ENCODE measurements around the gene TENM4.

TENM4 gene

DNA sequence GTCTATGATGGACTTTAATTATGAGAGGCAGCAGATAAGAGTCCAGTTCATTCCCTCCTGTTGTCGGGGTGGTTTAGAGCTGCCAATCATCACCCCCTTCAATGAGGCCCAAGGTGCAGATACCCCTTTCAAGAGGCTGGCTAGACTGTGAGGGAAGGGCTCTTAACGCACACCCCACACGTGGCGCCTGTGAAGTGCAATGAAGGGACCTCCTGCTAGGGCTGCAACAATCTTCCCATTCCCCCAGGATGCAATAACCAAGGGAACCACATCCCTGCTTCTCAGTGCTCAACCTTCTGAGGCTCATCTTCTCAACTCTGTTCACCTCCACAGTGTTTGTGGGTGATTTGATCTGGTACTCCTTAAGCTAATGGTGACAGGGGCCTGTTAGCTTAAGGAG is 19.0 kb downstream of the TENM4 start:
- H3K4me3 ChIP-seq (ENCODE audit: low read depth, low read length): no peak overlapping the region

- no peak overlapping the region for H3K4me3 ChIP-seq (ENCODE audit: low read depth, low read length)
These were observed 21.7 kb downstream of the TENM4 start for GRCh38 chr11:79419120-79419519.

DNA sequence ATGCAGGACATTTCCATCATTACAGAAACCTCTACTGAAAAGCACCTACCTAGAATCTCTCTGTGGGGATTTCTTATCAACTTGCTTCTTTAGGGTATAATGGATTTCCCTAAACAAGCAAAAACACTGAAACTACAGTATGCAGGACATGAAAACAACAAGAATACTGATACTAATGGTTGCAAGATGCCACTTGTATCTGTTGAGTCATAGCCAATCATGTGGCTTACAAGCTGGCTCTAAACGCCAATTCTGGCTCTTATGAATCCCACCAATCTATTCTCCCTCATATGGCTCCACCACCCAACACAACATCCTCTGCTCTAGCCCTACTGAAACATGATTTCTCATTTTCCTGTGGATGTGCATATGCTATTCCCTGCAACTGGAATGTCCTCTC is 22.6 kb downstream of the TENM4 start:
- H3K4me3 ChIP-seq (ENCODE audit: low read depth, low read length): no peak overlapping the region

- no peak overlapping the region for H3K4me3 ChIP-seq (ENCODE audit: low read depth, low read length)
These were observed 23.5 kb downstream of the TENM4 start for GRCh38 chr11:79417069-79417920.

DNA sequence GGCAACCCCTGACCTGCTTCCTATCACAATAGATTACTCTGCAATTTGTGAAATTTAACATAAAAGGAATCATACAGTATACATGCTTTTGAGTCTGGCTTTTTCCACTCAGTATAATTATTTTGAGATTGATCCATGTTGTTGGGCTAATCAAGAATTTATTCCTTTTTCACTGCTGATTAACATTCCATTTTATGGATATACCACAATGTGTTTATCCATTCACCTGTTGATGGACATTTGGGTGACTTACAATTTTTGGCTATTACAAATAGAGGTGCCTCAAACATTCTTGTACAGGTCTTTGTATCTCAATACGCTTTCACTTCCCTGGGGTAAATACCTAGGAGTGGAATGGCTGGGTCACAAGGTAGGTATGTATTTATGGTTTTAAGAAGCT is 24.9 kb downstream of the TENM4 start:
- no peak overlapping the region for H3K4me3 ChIP-seq (ENCODE audit: low read depth, low read length)

- no peak overlapping the region for H3K4me3 ChIP-seq (ENCODE audit: low read depth, low read length)
These were observed 25.4 kb downstream of the TENM4 start for GRCh38 chr11:79415411-79415810.

GRCh38 chr11:79414644-79415317 is 26.0 kb downstream of the TENM4 start:
- no peak overlapping the region for H3K4me3 ChIP-seq (ENCODE audit: low read depth, low read length)

- H3K4me3 ChIP-seq (ENCODE audit: low read depth, low read length): no peak overlapping the region
These were observed 26.8 kb downstream of the TENM4 start for GRCh38 chr11:79414041-79414440.

DNA sequence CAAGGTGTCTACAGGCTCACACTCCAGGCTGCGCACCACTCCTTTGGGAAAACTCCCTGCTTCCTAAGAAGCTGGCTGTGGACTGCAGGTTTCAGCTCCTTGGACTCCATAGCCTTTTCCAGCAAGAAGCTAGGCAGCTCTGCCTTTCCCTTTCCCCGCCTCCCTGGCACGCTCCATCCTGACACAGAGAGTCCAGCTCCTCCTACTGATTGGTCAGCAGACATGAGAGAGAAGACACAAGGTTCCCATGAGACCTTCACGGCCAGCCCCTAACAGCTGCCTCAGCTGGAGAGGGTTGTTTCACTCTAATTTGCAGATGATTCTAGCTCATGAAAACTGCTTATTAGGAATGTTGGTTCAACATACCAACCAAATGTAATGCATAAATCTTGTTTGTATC is 27.6 kb downstream of the TENM4 start:
- H3K4me3 ChIP-seq (ENCODE audit: low read depth, low read length): no peak overlapping the region

DNA sequence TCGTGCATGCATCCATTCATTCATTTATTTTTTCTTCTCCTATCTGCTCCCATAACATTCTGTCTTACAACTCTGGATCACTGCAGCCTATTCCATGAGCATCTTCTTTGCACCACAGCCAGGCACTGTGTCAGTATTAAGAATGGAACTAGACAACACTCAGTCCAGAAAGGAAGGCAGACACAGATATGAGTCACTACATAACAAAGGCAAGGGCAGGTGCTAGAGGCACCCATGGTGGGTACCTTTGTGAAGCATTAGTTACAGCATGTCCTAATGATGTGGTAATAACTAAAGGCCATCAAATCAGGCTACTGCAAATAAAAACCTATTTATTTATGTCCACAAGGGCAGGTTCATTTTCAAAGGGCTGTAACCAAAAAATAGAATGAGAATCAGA is 28.1 kb downstream of the TENM4 start:
- no peak overlapping the region for H3K4me3 ChIP-seq (ENCODE audit: low read depth, low read length)

DNA sequence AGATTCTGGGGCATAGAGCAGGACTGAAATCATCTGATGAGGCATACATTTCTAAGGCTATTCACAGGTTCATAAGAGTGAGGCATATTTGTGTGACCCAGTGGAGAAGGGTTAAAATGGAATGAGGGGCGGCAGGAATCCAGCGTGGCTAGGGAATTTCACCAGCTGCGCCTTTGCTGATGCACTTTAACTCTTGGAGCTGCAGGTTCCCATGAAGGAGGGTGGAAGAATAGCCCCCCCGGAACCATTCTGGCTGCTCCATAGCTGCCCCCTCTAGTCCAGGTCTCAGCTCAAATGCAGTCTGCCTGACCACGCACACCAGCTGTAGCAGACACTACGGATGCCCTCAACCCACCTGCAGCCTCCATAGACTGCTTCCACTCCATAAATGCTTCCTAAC is 31.5 kb downstream of the TENM4 start:
- H3K4me3 ChIP-seq (ENCODE audit: low read depth, low read length): no peak overlapping the region

DNA sequence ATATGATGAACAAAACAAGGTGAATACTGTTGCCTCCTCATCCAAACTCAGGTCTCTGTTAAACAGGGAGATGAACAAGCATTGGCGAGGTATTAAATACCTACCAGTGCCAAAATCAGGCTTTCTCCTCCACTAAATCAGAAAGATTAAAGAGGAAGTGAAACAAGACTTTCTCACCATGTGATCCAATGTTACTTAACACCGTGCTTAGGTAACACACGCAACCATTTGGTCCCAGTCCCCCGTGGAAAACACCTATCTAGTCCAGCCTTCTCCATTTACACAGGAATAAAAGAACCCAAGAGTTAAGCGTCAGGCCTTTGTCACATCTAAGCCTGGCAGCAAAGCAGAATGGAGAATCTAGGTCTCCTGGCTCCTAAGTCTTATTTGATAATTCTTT is 34.5 kb downstream of the TENM4 start:
- no peak overlapping the region for H3K4me3 ChIP-seq (ENCODE audit: low read depth, low read length)

GRCh38 chr11:79404806-79405205 is 36.0 kb downstream of the TENM4 start:
- no peak overlapping the region for H3K4me3 ChIP-seq (ENCODE audit: low read depth, low read length)

GRCh38 chr11:79404325-79404724 is 36.5 kb downstream of the TENM4 start:
- no peak overlapping the region for H3K4me3 ChIP-seq (ENCODE audit: low read depth, low read length)

- no peak overlapping the region for H3K4me3 ChIP-seq (ENCODE audit: low read depth, low read length)
These were observed 37.0 kb downstream of the TENM4 start for GRCh38 chr11:79403839-79404238.

DNA sequence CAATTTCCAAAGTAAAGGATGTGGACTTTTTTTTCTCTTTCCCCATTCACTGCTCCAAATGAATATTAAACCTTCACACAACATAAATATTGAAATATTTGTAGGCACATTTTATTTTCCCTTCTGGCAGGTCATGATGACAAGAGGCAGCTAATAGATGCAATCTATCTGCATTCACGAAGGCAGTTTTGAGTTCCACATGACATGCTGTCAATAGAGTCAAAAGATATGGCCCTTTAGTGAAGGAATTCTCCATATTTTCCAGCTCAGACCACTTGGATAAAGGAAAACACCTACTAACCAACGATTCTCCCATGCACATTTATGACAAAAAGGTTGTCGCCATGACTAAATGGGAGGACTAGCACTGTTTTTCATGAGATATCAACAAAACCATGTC is 37.9 kb downstream of the TENM4 start:
- no peak overlapping the region for H3K4me3 ChIP-seq (ENCODE audit: low read depth, low read length)

DNA sequence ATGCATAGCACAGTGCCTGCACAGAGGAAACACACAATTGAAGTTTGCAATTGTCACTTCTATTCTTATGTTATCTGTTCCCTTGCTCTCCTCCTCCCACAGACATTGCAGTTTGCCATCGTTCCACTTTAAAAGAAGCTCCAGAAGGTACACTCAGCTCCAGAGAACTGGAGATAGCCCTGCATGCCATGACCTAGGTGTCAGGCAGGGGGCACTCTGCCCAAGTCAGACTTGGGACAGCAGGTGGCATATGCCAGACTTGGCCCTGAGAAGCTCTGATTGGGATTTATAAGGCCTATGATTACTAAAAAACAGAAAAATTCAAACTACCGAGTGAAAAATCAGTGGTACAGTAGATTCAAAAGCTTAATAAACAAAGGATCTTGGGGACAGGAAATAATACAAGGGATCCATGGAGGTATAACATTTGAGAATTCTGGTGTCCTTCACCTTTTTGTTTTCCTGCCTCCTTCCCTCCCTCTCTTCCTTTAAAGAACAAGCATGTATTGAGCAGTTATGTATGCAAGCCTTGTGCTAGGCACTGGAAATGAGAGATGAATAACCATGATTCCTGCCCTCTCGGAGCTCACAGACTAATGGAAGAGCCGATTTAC is 40.0 kb downstream of the TENM4 start:
- H3K4me3 ChIP-seq (ENCODE audit: low read depth, low read length): no peak overlapping the region

- H3K4me3 ChIP-seq (ENCODE audit: low read depth, low read length): no peak overlapping the region
These were observed 40.6 kb downstream of the TENM4 start for GRCh38 chr11:79400206-79400605.

DNA sequence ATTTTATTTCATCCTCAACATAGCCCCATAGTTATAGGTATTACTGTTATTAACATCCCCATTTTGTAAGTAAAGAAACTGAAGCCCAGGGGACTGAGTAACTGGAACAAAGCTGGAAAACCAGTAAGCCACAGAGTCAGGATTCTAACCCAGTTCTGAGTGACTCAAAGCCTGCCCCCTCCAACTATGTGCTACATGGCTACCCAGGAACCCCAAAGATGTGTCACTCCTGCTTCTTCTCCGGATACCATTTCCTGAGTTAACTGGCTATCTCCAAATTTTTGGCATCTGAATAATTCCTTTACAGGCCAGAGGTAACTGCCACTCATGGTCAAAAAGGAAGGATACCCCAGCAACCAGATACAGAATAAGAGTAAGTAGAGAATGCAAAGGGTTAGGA is 43.6 kb downstream of the TENM4 start:
- no peak overlapping the region for H3K4me3 ChIP-seq (ENCODE audit: low read depth, low read length)

DNA sequence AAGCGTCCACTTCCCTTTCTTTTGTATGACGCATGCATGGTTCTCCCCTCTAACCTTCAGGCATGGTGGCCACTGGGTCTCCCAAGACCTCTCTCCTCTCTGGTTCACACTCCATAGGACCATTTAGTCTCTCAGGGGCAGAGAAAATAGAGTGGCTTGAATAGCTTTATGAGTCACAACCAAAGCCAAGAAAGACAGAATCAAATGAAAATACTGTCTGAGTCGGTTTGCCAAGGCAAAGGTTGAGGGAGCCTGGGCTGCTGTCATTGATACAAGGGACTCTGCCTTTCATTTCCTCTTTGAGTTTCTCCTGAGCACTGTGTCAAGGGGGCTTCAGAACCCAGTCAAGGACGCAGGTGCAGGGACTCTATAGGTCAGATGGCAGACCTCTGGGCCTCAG is 44.2 kb downstream of the TENM4 start:
- no peak overlapping the region for H3K4me3 ChIP-seq (ENCODE audit: low read depth, low read length)

DNA sequence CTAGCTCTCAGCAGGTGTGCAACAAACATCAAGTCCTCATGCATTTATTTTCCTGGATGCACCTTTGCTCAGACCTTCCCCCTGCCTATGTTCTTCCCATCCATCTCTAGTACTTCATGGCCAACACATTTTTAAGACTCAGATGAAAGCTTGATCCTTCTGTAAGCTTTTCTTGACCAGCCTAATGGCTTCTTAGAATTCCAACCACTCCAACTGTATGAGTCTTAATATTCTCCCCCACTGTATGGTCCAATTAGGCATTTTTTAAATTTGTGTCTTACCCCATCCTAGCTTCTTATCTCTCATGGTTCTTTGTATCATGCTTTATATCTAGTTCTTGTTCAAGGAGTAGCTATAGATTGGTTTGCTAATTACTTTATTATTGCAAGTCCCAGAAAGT is 44.8 kb downstream of the TENM4 start:
- H3K4me3 ChIP-seq (ENCODE audit: low read depth, low read length): no peak overlapping the region
